ENCODE measurements around the gene LCT. TPM values are rescaled to one million over a fixed set of nuclear protein-coding genes. Genes with fewer than 3 reads are reported as not detected.

LCT gene
- total RNA-seq: not detected

GRCh38 chr2:135836596-135837270 is at the start of gene LCT:
LCT (minus strand) TSS chr2:135837184; CDS start chr2:135837169, 15 bp downstream.

DNA sequence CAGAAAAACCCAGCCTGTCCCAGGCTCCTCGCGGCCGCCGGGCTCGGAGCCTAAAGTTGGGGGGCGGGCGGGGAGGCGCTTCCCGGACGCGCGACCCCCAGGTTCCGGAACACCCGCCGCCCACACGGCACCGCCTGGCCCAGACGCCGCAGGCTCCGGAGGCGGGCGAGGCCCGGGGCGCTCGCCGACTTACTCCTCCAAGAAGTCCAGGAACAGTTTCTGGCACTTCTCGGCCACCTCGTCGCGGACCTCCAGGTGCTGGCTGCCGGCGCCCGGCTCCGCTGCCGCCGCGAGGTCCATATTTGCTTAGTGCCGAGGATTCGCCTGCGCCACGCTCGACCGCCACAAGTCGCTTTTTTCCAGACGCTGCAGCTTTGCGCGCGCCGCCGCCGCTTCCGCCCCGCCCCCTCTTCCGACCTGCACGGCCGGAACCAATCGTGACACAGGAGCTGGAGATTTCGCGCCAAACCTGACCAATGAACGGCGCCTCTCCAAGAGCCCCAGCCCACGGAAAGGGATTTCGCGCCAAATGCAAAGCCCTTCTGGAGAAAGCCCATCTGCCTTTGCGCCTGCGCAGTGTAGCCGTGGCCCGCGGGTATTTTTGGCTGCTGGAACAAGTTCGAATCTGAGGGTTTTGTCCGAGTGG is 39.2 kb upstream of the LCT start, which contains the start of gene MCM6:
TSS of gene MCM6 (minus strand) at position 378 of the 646 bp plus-strand sequence. CDS start at position 300, 78 bp downstream.

DNA sequence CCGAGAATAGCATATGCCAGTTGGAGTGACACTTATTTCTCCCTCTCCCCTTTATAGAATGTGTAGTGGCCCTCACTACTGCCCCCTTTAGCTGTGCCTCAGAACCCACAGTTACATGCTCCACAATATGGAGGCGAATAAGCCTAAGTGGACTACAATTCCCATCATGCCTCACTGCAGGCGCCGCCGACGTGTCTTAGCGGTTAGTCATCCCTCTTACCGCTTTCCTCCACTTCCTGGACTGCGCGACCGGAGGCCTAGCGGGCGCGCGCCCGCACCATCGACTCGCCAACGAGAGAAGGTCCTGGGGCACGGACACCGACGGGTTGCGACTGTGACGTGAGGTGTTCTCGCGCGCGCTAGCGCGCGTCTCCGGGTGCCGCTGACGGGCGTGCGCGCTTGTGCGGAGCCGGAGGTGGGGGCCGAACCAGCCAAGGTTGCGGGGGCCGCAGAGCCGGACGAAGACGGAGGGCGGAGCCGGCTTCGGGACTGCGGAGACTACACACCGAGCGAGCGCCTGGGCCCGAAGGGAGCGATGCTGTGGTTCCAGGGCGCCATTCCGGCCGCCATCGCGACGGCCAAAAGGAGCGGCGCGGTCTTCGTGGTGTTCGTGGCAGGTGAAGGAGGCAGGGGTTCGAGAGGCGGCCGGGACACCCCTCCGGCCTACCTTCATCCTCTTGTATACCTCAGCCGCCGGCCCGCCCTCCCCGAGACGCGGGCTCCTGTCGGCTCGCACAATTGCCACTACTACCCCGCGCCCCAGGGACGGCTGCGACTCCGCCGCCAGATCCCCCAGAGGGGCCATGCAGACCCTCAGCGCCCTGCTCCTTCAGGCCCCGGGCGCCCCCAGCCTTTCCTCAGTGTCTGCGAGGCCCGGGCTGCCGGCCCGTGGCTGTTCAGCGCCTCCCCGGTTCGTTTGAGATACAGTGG is 95.3 kb downstream of the LCT start, which contains the start of gene UBXN4:
TSS of gene UBXN4 (plus strand) at position 461 of the 930 bp plus-strand sequence. CDS start at position 536, 75 bp downstream.

Small RNA genes lying within 50 kb of the gene (small RNA-seq; reads per million reads assigned to genes)
- gene RF00019: not detected

Other genes starting within 250 kb of the LCT start
- 81.4 TPM for gene UBXN4, start 95.3 kb downstream of the LCT start, total RNA-seq
- gene MCM6, start 39.3 kb upstream of the LCT start, total RNA-seq: 21.2 TPM
- gene DARS1, start 148.4 kb upstream of the LCT start, total RNA-seq: 58.8 TPM